PC-3 (cell line): Measurements from ENCODE around the gene APBB2.

ENCODE experiments used
- EZH2 ChIP-seq: fragments of 300-600 bp; sonication (generic); IDR thresholded peaks from one replicate; pipeline ENCODE4 v1.6.1; 2017; ENCODE audit warnings: antibody characterized with exemption, mild to moderate bottlenecking, low read length; ENCODE audit not compliant: unreplicated experiment
- EZH2phosphoT487 ChIP-seq: fragments of 300-600 bp; sonication (generic); IDR thresholded peaks from 2 replicates; pipeline ENCODE4 v1.6.1; 2018; ENCODE audit warnings: mild to moderate bottlenecking, antibody characterized with exemption, low read length, borderline replicate concordance
- TF ChIP-seq, protein P1 (sequence below): fragments of 300-600 bp; sonication (generic); conservative IDR thresholded peaks from 2 replicates; pipeline ENCODE4 v1.5.1; 2017; ENCODE audit warnings: antibody characterized with exemption, low read depth, mild to moderate bottlenecking, low read length

DNA sequence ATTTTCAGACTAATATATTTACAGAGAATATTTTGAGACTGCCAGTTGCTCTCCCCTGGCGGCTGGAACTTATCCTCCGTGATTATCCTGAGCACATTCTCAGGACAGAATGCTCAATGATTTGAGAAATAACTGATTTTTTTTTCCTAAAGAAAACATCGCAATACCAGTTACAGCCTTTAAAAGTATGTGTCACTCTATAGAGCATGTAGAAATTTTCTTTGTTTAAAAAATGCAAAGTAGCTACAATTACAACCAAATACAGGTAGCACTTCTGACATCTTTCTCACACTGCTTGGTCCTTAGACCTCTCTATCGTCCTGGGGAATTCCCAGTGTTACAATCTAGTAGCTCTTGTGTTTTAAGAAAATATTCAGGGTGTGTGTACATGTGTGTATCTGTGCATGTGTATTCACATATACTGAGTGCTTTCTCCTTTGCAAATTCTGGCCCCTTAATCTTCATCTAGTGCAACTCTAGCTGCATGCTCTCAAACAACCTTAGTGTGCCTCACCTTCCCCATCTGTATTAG is 13.8 kb downstream of the APBB2 start:
- TF ChIP-seq, protein P1, sequence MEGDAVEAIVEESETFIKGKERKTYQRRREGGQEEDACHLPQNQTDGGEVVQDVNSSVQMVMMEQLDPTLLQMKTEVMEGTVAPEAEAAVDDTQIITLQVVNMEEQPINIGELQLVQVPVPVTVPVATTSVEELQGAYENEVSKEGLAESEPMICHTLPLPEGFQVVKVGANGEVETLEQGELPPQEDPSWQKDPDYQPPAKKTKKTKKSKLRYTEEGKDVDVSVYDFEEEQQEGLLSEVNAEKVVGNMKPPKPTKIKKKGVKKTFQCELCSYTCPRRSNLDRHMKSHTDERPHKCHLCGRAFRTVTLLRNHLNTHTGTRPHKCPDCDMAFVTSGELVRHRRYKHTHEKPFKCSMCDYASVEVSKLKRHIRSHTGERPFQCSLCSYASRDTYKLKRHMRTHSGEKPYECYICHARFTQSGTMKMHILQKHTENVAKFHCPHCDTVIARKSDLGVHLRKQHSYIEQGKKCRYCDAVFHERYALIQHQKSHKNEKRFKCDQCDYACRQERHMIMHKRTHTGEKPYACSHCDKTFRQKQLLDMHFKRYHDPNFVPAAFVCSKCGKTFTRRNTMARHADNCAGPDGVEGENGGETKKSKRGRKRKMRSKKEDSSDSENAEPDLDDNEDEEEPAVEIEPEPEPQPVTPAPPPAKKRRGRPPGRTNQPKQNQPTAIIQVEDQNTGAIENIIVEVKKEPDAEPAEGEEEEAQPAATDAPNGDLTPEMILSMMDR = no peak
- TF ChIP-seq EZH2phosphoT487 = no peak
- TF ChIP-seq EZH2 = no peak
